SHP77 treated with DMSO at 0.1 percent for 48 hours (cell line): ENCODE data around the gene SMARCB1.

ENCODE experiments used
- DNase-seq: peaks from one replicate; lab custom pipeline; 2025; lab: John Stamatoyannopoulos, UW

Gene SMARCB1

GRCh38 chr22:23831781-23832180 is 45.0 kb downstream of the SMARCB1 start:
- DNase-seq: no peak

GRCh38 chr22:23832226-23833016 is 45.7 kb downstream of the SMARCB1 start:
- DNase-seq: no peak

- no peak for DNase-seq
Observed at GRCh38 chr22:23833017-23833751, 46.4 kb downstream of the SMARCB1 start.

GRCh38 chr22:23833911-23834317 is 47.1 kb downstream of the SMARCB1 start:
- DNase-seq: no peak

- DNase-seq: no peak
Observed at GRCh38 chr22:23834406-23834792, 47.6 kb downstream of the SMARCB1 start.

- DNase-seq: no peak
Observed at GRCh38 chr22:23834793-23835483, 48.2 kb downstream of the SMARCB1 start.

GRCh38 chr22:23835484-23836144 is 48.8 kb downstream of the SMARCB1 start:
- no peak for DNase-seq

GRCh38 chr22:23836281-23836680 is 49.5 kb downstream of the SMARCB1 start:
- DNase-seq: no peak

- no peak for DNase-seq
Observed at GRCh38 chr22:23836692-23837495, 50.1 kb downstream of the SMARCB1 start.

GRCh38 chr22:23837496-23837859 is 50.7 kb downstream of the SMARCB1 start:
- DNase-seq: no peak

GRCh38 chr22:23837911-23838680 is 51.3 kb downstream of the SMARCB1 start:
- no peak for DNase-seq

GRCh38 chr22:23838681-23839468 is 52.1 kb downstream of the SMARCB1 start, which contains the start of gene DERL3:
Gene DERL3, minus strand, starts transcription at chr22:23839006. Its CDS starts 19 bp downstream, at chr22:23838987.
- peak; percentile 97 for DNase-seq

GRCh38 chr22:23840026-23840425 is 53.3 kb downstream of the SMARCB1 start:
- DNase-seq: no peak

GRCh38 chr22:23841292-23841691 is 54.5 kb downstream of the SMARCB1 start:
- no peak for DNase-seq

- DNase-seq: no peak
Observed at GRCh38 chr22:23841736-23842445, 55.1 kb downstream of the SMARCB1 start.

GRCh38 chr22:23842599-23842998 is 55.8 kb downstream of the SMARCB1 start:
- DNase-seq: no peak

GRCh38 chr22:23844739-23845202 is 58.0 kb downstream of the SMARCB1 start:
- no peak for DNase-seq

- no peak for DNase-seq
Observed at GRCh38 chr22:23845265-23846080, 58.7 kb downstream of the SMARCB1 start.
